WTC11 (cell line): ENCODE results near the gene VEPH1.

Experiments used
- CTCF ChIP-seq: fragments of 200-600 bp; IDR thresholded peaks from 2 replicates; pipeline ENCODE4 v1.8.0; 2022; ENCODE audit warnings: antibody characterized with exemption
- E2F4 ChIP-seq: sonication (generic); formaldehyde crosslinking; IDR thresholded peaks from 2 replicates; pipeline ENCODE4 v1.8.1; 2022; ENCODE audit warnings: low read depth, mild to moderate bottlenecking, moderate library complexity, missing genetic modification reagents, borderline replicate concordance
- IRF1 ChIP-seq: sonication (generic); formaldehyde crosslinking; IDR thresholded peaks from 2 replicates; pipeline ENCODE4 v1.8.0; 2023; ENCODE audit warnings: missing genetic modification reagents
- JUN ChIP-seq: sonication (generic); formaldehyde crosslinking; IDR thresholded peaks from 2 replicates; pipeline ENCODE4 v1.8.0; 2023; ENCODE audit warnings: mild to moderate bottlenecking, missing genetic modification reagents
- SMAD4 ChIP-seq: sonication (generic); formaldehyde crosslinking; IDR thresholded peaks from 2 replicates; pipeline ENCODE4 v1.8.0; 2022; ENCODE audit warnings: mild to moderate bottlenecking, missing genetic modification reagents
- USF1 ChIP-seq: sonication (generic); formaldehyde crosslinking; IDR thresholded peaks from 2 replicates; pipeline ENCODE4 v1.8.0; 2022; ENCODE audit warnings: mild to moderate bottlenecking, missing genetic modification reagents
- USF2 ChIP-seq: sonication (generic); formaldehyde crosslinking; IDR thresholded peaks from 2 replicates; pipeline ENCODE4 v1.8.1; 2023; ENCODE audit warnings: mild to moderate bottlenecking, missing genetic modification reagents, moderate library complexity
- ZBTB21 ChIP-seq: sonication (generic); formaldehyde crosslinking; IDR thresholded peaks from 2 replicates; pipeline ENCODE4 v1.8.1; 2023; ENCODE audit warnings: mild to moderate bottlenecking, missing genetic modification reagents, borderline replicate concordance

GRCh38 chr3:157369727-157370421 is 133.3 kb downstream of the VEPH1 start:
- no peak for TF ChIP-seq SMAD4 (CRISPR knock-in tag)
- TF ChIP-seq ZBTB21 (CRISPR knock-in tag): no peak
- no peak for TF ChIP-seq CTCF
- no peak for TF ChIP-seq USF1 (CRISPR knock-in tag)
- no peak for TF ChIP-seq E2F4 (CRISPR knock-in tag)
- no peak for TF ChIP-seq JUN (CRISPR knock-in tag)
- TF ChIP-seq IRF1: no peak
- no peak for TF ChIP-seq USF2 (CRISPR knock-in tag)
